22Rv1 (cell line): ENCODE results near the gene CDHR4.
"Not testable (repeated sequence)": the region's sequence is repeated elsewhere in the genome, so short reads cannot be mapped to it uniquely, and the experiment has no call there.

Source experiments
- CTCF ChIP-seq: fragments of 450-650 bp; IDR thresholded peaks from 2 replicates; pipeline ENCODE4 v1.5.1; 2017; ENCODE audit warnings: mild to moderate bottlenecking
- ZFX ChIP-seq: fragments of 450-650 bp; IDR thresholded peaks from 2 replicates; pipeline ENCODE4 v1.6.1; 2017; ENCODE audit warnings: antibody characterized with exemption, borderline replicate concordance

- TF ChIP-seq CTCF, ZFX: not testable (repeated sequence)
These were observed 18.7 kb downstream of the CDHR4 start for GRCh38 chr3:49780975-49781365.
